Measurements from ENCODE around the gene ZFYVE28.

Gene ZFYVE28

GRCh38 chr4:2443956-2444740 is 25.7 kb upstream of the ZFYVE28 start:
- no peak for TF ChIP-seq TCF12 (IDR thresholded peaks at IDR 0.05; ENCODE audit: low read depth)

- no peak for TF ChIP-seq TEAD4 (IDR thresholded peaks at IDR 0.05)
- TF ChIP-seq TCF12 (IDR thresholded peaks at IDR 0.05; ENCODE audit: low read depth): no peak
- no peak for TF ChIP-seq ZBTB7A (IDR thresholded peaks at IDR 0.05; ENCODE audit: low read depth)
- TF ChIP-seq YY1 (IDR thresholded peaks at IDR 0.05; ENCODE audit: low read depth): no peak
- TF ChIP-seq TAF1 (IDR thresholded peaks at IDR 0.05; ENCODE audit: low read depth): no peak
These were observed 24.8 kb upstream of the ZFYVE28 start for GRCh38 chr4:2443061-2443730.

GRCh38 chr4:2442175-2442993 is 23.9 kb upstream of the ZFYVE28 start:
- no peak for TF ChIP-seq EP300 (IDR thresholded peaks at IDR 0.05; ENCODE audit: borderline replicate concordance)
- no peak for TF ChIP-seq FOXM1 (IDR thresholded peaks at IDR 0.05; ENCODE audit: borderline replicate concordance, low read depth)
- TF ChIP-seq TCF12 (IDR thresholded peaks at IDR 0.05; ENCODE audit: low read depth): no peak
- no peak for TF ChIP-seq TAF1 (IDR thresholded peaks at IDR 0.05; ENCODE audit: low read depth)
- TF ChIP-seq CEBPB (IDR thresholded peaks at IDR 0.05): no peak
- no peak for TF ChIP-seq EGR1 (IDR thresholded peaks at IDR 0.05)
- no peak for TF ChIP-seq REST (IDR thresholded peaks at IDR 0.05; ENCODE audit: low read depth)
- no peak for TF ChIP-seq CREB1 (IDR thresholded peaks at IDR 0.05; ENCODE audit: low read depth)
- no peak for TF ChIP-seq RAD21 (IDR thresholded peaks at IDR 0.05; ENCODE audit: low read depth)
- no peak for TF ChIP-seq MAX (IDR thresholded peaks at IDR 0.05)
- no peak for TF ChIP-seq NFIC (IDR thresholded peaks at IDR 0.05)

- TF ChIP-seq USF1 (IDR thresholded peaks at IDR 0.05) (no peak), NFIC (IDR thresholded peaks at IDR 0.05) (no peak), REST (IDR thresholded peaks at IDR 0.05; ENCODE audit: low read depth) (no peak), TEAD4 (IDR thresholded peaks at IDR 0.05) (no peak), EGR1 (IDR thresholded peaks at IDR 0.05) (no peak), MAX (IDR thresholded peaks at IDR 0.05) (0 out of 2 replicates have a peak, but pooled peaks have one; percentile 16), FOXM1 (IDR thresholded peaks at IDR 0.05; ENCODE audit: borderline replicate concordance, low read depth) (no peak), TCF12 (IDR thresholded peaks at IDR 0.05; ENCODE audit: low read depth) (no peak), ZBTB7A (IDR thresholded peaks at IDR 0.05; ENCODE audit: low read depth) (peak; percentile 64; the same call in 1 of the 2 replicates), YY1 (IDR thresholded peaks at IDR 0.05; ENCODE audit: low read depth) (0 out of 2 replicates have a peak, but pooled peaks have one; percentile 11), CREB1 (IDR thresholded peaks at IDR 0.05; ENCODE audit: low read depth) (no peak), CEBPB (IDR thresholded peaks at IDR 0.05) (no peak), RAD21 (IDR thresholded peaks at IDR 0.05; ENCODE audit: low read depth) (peak; percentile 83)
These were observed 23.1 kb upstream of the ZFYVE28 start for GRCh38 chr4:2441393-2442174.
